Ishikawa (cell line): ENCODE measurements around the gene DPEP2NB.

ENCODE experiments used
- CEBPB ChIP-seq: IDR thresholded peaks from 2 replicates; pipeline ENCODE4 v1.6.1; 2012
- CREB1 ChIP-seq: IDR thresholded peaks from 2 replicates; pipeline ENCODE4 v1.6.1; 2012; ENCODE audit warnings: low read depth
- EP300 ChIP-seq: IDR thresholded peaks from 2 replicates; pipeline ENCODE4 v1.6.1; 2012; ENCODE audit warnings: borderline replicate concordance
- MAX ChIP-seq: IDR thresholded peaks from 2 replicates; pipeline ENCODE4 v1.6.1; 2012
- RAD21 ChIP-seq: IDR thresholded peaks from 2 replicates; pipeline ENCODE4 v1.6.1; 2012; ENCODE audit warnings: low read depth
- REST ChIP-seq: IDR thresholded peaks from 2 replicates; pipeline ENCODE4 v1.6.1; 2012; ENCODE audit warnings: low read depth, mild to moderate bottlenecking
- TAF1 ChIP-seq: IDR thresholded peaks from 2 replicates; pipeline ENCODE4 v1.6.1; 2012; ENCODE audit warnings: low read depth, mild to moderate bottlenecking
- TCF12 ChIP-seq: IDR thresholded peaks from 2 replicates; pipeline ENCODE4 v1.6.1; 2012; ENCODE audit warnings: low read depth
- TEAD4 ChIP-seq: IDR thresholded peaks from 2 replicates; pipeline ENCODE4 v1.6.1; 2012
- USF1 ChIP-seq: IDR thresholded peaks from 2 replicates; pipeline ENCODE4 v1.6.1; 2012
- YY1 ChIP-seq: IDR thresholded peaks from 2 replicates; pipeline ENCODE4 v1.6.1; 2012; ENCODE audit warnings: low read depth

- TF ChIP-seq EP300 (no peak), TEAD4 (no peak), CEBPB (no peak), CREB1 (no peak), USF1 (no peak), TAF1 (no peak), YY1 (no peak), REST (no peak), MAX (no peak), TCF12 (no peak), RAD21 (no peak)
Measured at GRCh38 chr16:68003031-68003430, 12.7 kb downstream of the DPEP2NB start.
